Measurements from ENCODE around the gene PRPSAP1.

The PRPSAP1 gene

GRCh38 chr17:76336756-76337412 is 16.8 kb downstream of the PRPSAP1 start:
- Mint-ChIP-seq H3K4me1 (peaks cover 11% of the 10 kb centered on the region), H3K27me3 (ENCODE audit: low read depth) (peaks cover 5% of the 10 kb centered on the region), H3K9me3 (no peaks in the 10 kb centered on the region), H3K36me3 (ENCODE audit: low read depth) (peaks cover 46% of the 10 kb centered on the region), H3K27ac (peak overlapping the region in 1 of 3 experiments; percentile 21), H3K4me3 (no peak overlapping the region)
- TF ChIP-seq CTCF (IDR thresholded peaks at IDR 0.05; ENCODE audit: unreplicated experiment in 3 of 3) = no peak

- H3K27me3 Mint-ChIP-seq (ENCODE audit: low read depth) = peaks cover 5% of the 10 kb centered on the region
- no peaks in the 10 kb centered on the region for H3K9me3 Mint-ChIP-seq
- no peak overlapping the region for H3K27ac Mint-ChIP-seq
- no peak for TF ChIP-seq CTCF (IDR thresholded peaks at IDR 0.05; ENCODE audit: unreplicated experiment in 3 of 3)
- H3K36me3 Mint-ChIP-seq (ENCODE audit: low read depth) = peaks cover 42% of the 10 kb centered on the region
- peaks cover 16% of the 10 kb centered on the region for H3K4me1 Mint-ChIP-seq
- no peak overlapping the region for H3K4me3 Mint-ChIP-seq
Observed at GRCh38 chr17:76335716-76336381, 17.9 kb downstream of the PRPSAP1 start.

- no peak for TF ChIP-seq CTCF (IDR thresholded peaks at IDR 0.05; ENCODE audit: unreplicated experiment in 3 of 3)
- no peaks in the 10 kb centered on the region for H3K9me3 Mint-ChIP-seq
- peaks cover 16% of the 10 kb centered on the region for H3K4me1 Mint-ChIP-seq
- H3K27me3 Mint-ChIP-seq (ENCODE audit: low read depth) = peaks cover 5% of the 10 kb centered on the region
- H3K4me3 Mint-ChIP-seq = no peak overlapping the region
- H3K36me3 Mint-ChIP-seq (ENCODE audit: low read depth) = peaks cover 42% of the 10 kb centered on the region
- no peak overlapping the region for H3K27ac Mint-ChIP-seq
Observed at GRCh38 chr17:76333673-76334505, 19.8 kb downstream of the PRPSAP1 start.

GRCh38 chr17:76331083-76331482 is 22.6 kb downstream of the PRPSAP1 start:
- Mint-ChIP-seq H3K27me3 (ENCODE audit: low read depth) (peaks cover 5% of the 10 kb centered on the region), H3K4me3 (no peak overlapping the region), H3K36me3 (ENCODE audit: low read depth) (peaks cover 53% of the 10 kb centered on the region), H3K9me3 (no peaks in the 10 kb centered on the region), H3K4me1 (peaks cover 11% of the 10 kb centered on the region), H3K27ac (no peak overlapping the region)
- no peak for TF ChIP-seq CTCF (IDR thresholded peaks at IDR 0.05; ENCODE audit: unreplicated experiment in 3 of 3)

GRCh38 chr17:76329664-76330063 is 24.1 kb downstream of the PRPSAP1 start:
- TF ChIP-seq CTCF (IDR thresholded peaks at IDR 0.05; ENCODE audit: unreplicated experiment in 3 of 3) = no peak
- Mint-ChIP-seq H3K9me3 (no peaks in the 10 kb centered on the region), H3K4me1 (peaks cover 11% of the 10 kb centered on the region), H3K4me3 (no peak overlapping the region), H3K27me3 (ENCODE audit: low read depth) (no peaks in the 10 kb centered on the region), H3K27ac (no peak overlapping the region), H3K36me3 (ENCODE audit: low read depth) (peaks cover 56% of the 10 kb centered on the region)
